ENCODE data around the gene USP25. TPM values are rescaled to one million over a fixed set of nuclear protein-coding genes. Genes with fewer than 3 reads are reported as not detected.

USP25 gene
- total and polyA plus RNA-seq, 2 donors (not counting 1 experiment from before 2014, with no cell fraction given), result 14.2 to 55.5 TPM

- ATAC-seq (ENCODE audit: low read depth) (no peak), DNase-seq (no peak)
- TF ChIP-seq CTCF (IDR thresholded peaks at IDR 0.05), result no peak
- no peak for TF ChIP-seq EZH2 (IDR thresholded peaks at IDR 0.05; ENCODE audit: borderline replicate concordance, insufficient read depth, low read depth, low read length, poor library complexity, severe bottlenecking)
- Histone ChIP-seq H3K4me3 (ENCODE audit: control extremely low read depth in 1 of 5, extremely low read depth in 1 of 5, insufficient read depth in 1 of 5, low read depth in 2 of 5, low read length in 4 of 5) (no peak overlapping the region), H3K9ac (ENCODE audit: low read length) (no peak overlapping the region), H2AFZ (ENCODE audit: insufficient read depth, low read depth, low read length, poor library complexity, severe bottlenecking) (no peak overlapping the region), H3K9me3 (ENCODE audit: control extremely low read depth in 1 of 3, control insufficient read depth in 2 of 3, insufficient read depth in 1 of 3, low read length in 2 of 3) (no peaks in the 10 kb centered on the region), H3K79me2 (ENCODE audit: control insufficient read depth, insufficient read depth, low read length) (no peaks in the 10 kb centered on the region), H3K27ac (ENCODE audit: low read length in 2 of 2) (no peak overlapping the region), H4K20me1 (ENCODE audit: control insufficient read depth, insufficient read depth, low read length, poor library complexity, severe bottlenecking) (no peaks in the 10 kb centered on the region), H3K4me2 (replicated peaks; ENCODE audit: low read depth, low read length, poor library complexity, severe bottlenecking) (no peak overlapping the region), H3K27me3 (replicated peaks in 1 of 4; ENCODE audit: control extremely low read depth in 1 of 4, control insufficient read depth in 3 of 4, insufficient read depth in 4 of 4, low read length in 3 of 4) (no peaks in the 10 kb centered on the region), H3K36me3 (replicated peaks in 1 of 2; ENCODE audit: control extremely low read depth in 1 of 2, control insufficient read depth in 1 of 2, extremely low read depth in 1 of 2, insufficient read depth in 2 of 2, low read length in 1 of 2) (peaks cover 6 to 17% of the 10 kb centered on the region in 2 experiments), H3K4me1 (ENCODE audit: control insufficient read depth in 2 of 2, insufficient read depth in 2 of 2, low read length in 2 of 2) (no peaks in the 10 kb centered on the region)
- ChIA-PET POLR2A (no interaction called here), CTCF (no interaction called here)
- intact Hi-C loops (cut with micrococcal nuclease), result no loop called here
- no peaks in the 10 kb centered on the region for H3K27me3 Mint-ChIP-seq
- H3K27ac Mint-ChIP-seq, result no peak overlapping the region
- H3K4me1 Mint-ChIP-seq, result no peaks in the 10 kb centered on the region
- 44% methylated on average over 1 of the region's 4 CpGs for whole genome bisulfite sequencing (ENCODE audit: insufficient coverage)
- no peaks in the 10 kb centered on the region for H3K9me3 Mint-ChIP-seq (ENCODE audit: insufficient read depth)
- H3K4me3 Mint-ChIP-seq, result no peak overlapping the region
Measured at GRCh38 chr21:15848634-15849560, 119.1 kb downstream of the USP25 start.

DNA sequence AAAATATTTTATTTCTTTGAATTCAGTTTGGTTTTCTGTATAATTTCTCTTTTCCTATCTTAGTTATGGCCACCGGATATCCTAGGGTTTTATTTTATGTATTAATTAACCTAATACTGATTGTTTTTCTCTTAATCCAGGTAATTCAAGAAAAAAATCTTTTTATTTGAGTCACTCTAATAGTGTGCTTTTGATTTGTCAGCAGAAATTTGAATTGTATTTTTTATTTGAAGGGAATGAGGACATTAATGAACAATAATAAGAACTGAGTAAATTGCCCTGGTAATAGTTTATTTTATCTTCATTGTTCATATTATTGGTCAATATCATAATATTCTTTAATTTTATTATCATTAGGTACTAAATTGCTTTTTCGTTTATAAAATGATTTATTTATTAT, 120.1 kb downstream of the USP25 start:
- H3K27me3 ChIP-seq (replicated peaks in 1 of 4; ENCODE audit: control extremely low read depth in 1 of 4, control insufficient read depth in 3 of 4, insufficient read depth in 4 of 4, low read length in 3 of 4), result no peaks in the 10 kb centered on the region
- H3K4me3 ChIP-seq (ENCODE audit: control extremely low read depth in 1 of 5, extremely low read depth in 1 of 5, insufficient read depth in 1 of 5, low read depth in 2 of 5, low read length in 4 of 5), result no peak overlapping the region
- Mint-ChIP-seq H3K4me1 (no peaks in the 10 kb centered on the region), H3K27me3 (no peaks in the 10 kb centered on the region), H3K27ac (no peak overlapping the region), H3K4me3 (no peak overlapping the region), H3K9me3 (ENCODE audit: insufficient read depth) (no peaks in the 10 kb centered on the region)
- POLR2A ChIA-PET, result no interaction called here
- H2AFZ ChIP-seq (ENCODE audit: insufficient read depth, low read depth, low read length, poor library complexity, severe bottlenecking), result no peak overlapping the region
- ATAC-seq (ENCODE audit: low read depth), result no peak
- H4K20me1 ChIP-seq (ENCODE audit: control insufficient read depth, insufficient read depth, low read length, poor library complexity, severe bottlenecking), result no peaks in the 10 kb centered on the region
- DNase-seq, result no peak
- no peak overlapping the region for H3K27ac ChIP-seq (ENCODE audit: low read length in 2 of 2)
- H3K79me2 ChIP-seq (ENCODE audit: control insufficient read depth, insufficient read depth, low read length), result no peaks in the 10 kb centered on the region
- no peak for TF ChIP-seq EZH2 (IDR thresholded peaks at IDR 0.05; ENCODE audit: borderline replicate concordance, insufficient read depth, low read depth, low read length, poor library complexity, severe bottlenecking)
- no peak for TF ChIP-seq CTCF (IDR thresholded peaks at IDR 0.05)
- H3K9ac ChIP-seq (ENCODE audit: low read length), result no peak overlapping the region
- no peak overlapping the region for H3K4me2 ChIP-seq (replicated peaks; ENCODE audit: low read depth, low read length, poor library complexity, severe bottlenecking)
- H3K36me3 ChIP-seq (replicated peaks in 1 of 2; ENCODE audit: control extremely low read depth in 1 of 2, control insufficient read depth in 1 of 2, extremely low read depth in 1 of 2, insufficient read depth in 2 of 2, low read length in 1 of 2), result peaks cover 10 to 15% of the 10 kb centered on the region in 2 experiments
- no peaks in the 10 kb centered on the region for H3K9me3 ChIP-seq (ENCODE audit: control extremely low read depth in 1 of 3, control insufficient read depth in 2 of 3, insufficient read depth in 1 of 3, low read length in 2 of 3)
- CTCF ChIA-PET, result no interaction called here
- H3K4me1 ChIP-seq (ENCODE audit: control insufficient read depth in 2 of 2, insufficient read depth in 2 of 2, low read length in 2 of 2), result no peaks in the 10 kb centered on the region
- intact Hi-C loops (cut with micrococcal nuclease), result no loop called here
- WGBS (ENCODE audit: insufficient coverage), result no CpG with 5 or more reads among the region's 2 CpGs

All from B cell (primary cell).